Measurements from ENCODE around the gene DNAH8.
"Not testable (repeated sequence)": the region's sequence is repeated elsewhere in the genome, so short reads cannot be mapped to it uniquely, and the experiment has no call there.

DNA sequence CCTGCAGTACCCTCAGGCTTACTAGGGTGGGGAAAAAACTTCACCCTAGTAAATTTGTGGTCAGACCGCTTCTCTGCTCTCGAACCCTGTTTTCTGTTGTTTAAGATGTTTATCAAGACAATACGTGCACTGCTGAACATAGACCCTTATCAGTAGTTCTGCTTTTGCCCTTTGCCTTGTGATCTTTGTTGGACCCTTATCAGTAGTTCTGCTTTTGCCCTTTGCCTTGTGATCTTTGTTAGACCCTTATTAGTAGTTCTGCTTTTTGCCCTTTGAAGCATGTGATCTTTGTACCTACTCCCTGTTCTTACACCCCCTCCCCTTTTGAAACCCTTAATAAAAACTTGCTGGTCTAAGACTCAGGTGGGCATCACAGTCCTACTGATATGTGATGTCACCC lies 15.4 kb upstream of the DNAH8 start:
- TF ChIP-seq, protein P1, sequence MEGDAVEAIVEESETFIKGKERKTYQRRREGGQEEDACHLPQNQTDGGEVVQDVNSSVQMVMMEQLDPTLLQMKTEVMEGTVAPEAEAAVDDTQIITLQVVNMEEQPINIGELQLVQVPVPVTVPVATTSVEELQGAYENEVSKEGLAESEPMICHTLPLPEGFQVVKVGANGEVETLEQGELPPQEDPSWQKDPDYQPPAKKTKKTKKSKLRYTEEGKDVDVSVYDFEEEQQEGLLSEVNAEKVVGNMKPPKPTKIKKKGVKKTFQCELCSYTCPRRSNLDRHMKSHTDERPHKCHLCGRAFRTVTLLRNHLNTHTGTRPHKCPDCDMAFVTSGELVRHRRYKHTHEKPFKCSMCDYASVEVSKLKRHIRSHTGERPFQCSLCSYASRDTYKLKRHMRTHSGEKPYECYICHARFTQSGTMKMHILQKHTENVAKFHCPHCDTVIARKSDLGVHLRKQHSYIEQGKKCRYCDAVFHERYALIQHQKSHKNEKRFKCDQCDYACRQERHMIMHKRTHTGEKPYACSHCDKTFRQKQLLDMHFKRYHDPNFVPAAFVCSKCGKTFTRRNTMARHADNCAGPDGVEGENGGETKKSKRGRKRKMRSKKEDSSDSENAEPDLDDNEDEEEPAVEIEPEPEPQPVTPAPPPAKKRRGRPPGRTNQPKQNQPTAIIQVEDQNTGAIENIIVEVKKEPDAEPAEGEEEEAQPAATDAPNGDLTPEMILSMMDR (IDR thresholded peaks at IDR 0.05), result not testable (repeated sequence)
- not testable (repeated sequence) for TF ChIP-seq EP300, POLR2A (IDR thresholded peaks at IDR 0.05)

Data from tibial nerve (tissue), 4 donors.